Progenitor cell of endocrine pancreas (in vitro differentiated cells): ENCODE results near the gene RAI14. TPM values are rescaled to one million over a fixed set of nuclear protein-coding genes. Genes with fewer than 3 reads are reported as not detected.

Source experiments
- DNase-seq: peaks from one replicate; pipeline ENCODE4 v3.0.0; 2021; ENCODE audit warnings: low spot score; ENCODE audit not compliant: unreplicated experiment
- H3K27ac Mint-ChIP-seq: 2 replicates; pipeline ENCODE4 v1.8.0; 2021; ENCODE audit warnings: mild to moderate bottlenecking, moderate library complexity, mixed read lengths
- H3K27me3 Mint-ChIP-seq: 2 replicates; pipeline ENCODE4 v1.8.0; 2021; ENCODE audit warnings: mixed read lengths
- H3K36me3 Mint-ChIP-seq: 2 replicates; pipeline ENCODE4 v1.8.0; 2022; ENCODE audit warnings: mixed read lengths; ENCODE audit not compliant: insufficient read depth
- H3K4me1 Mint-ChIP-seq: 2 replicates; pipeline ENCODE4 v1.8.0; 2021; ENCODE audit warnings: low read depth, mixed read lengths
- H3K4me3 Mint-ChIP-seq: 2 replicates; pipeline ENCODE4 v1.8.0; 2021; ENCODE audit warnings: low read depth, mild to moderate bottlenecking, moderate library complexity, mixed read lengths
- H3K9me3 Mint-ChIP-seq: 2 replicates; pipeline ENCODE4 v1.8.0; 2021; ENCODE audit warnings: low read depth, mixed read lengths
- CTCF ChIP-seq: fragments of 200-600 bp; sonication (generic); IDR thresholded peaks from one replicate; pipeline ENCODE4 v1.5.0; 2021; ENCODE audit warnings: antibody characterized with exemption, mild to moderate bottlenecking; ENCODE audit not compliant: unreplicated experiment
- total RNA-seq: library from RNA; stranded (reverse); gene quantifications from 2 replicates; pipeline ENCODE4 v1.2.1, GENCODE V29; 2021

RAI14 gene
- total RNA-seq, 1 donor from 2014 or later = 121 TPM

GRCh38 chr5:34628373-34628772 is 27.8 kb upstream of the RAI14 start:
- Mint-ChIP-seq H3K27ac (no peak overlapping the region), H3K9me3 (peaks cover 2% of the 10 kb centered on the region), H3K4me1 (peaks cover 4% of the 10 kb centered on the region), H3K27me3 (no peaks in the 10 kb centered on the region), H3K36me3 (no peaks in the 10 kb centered on the region), H3K4me3 (no peak overlapping the region)
- TF ChIP-seq CTCF = no peak
- DNase-seq = no peak

GRCh38 chr5:34630596-34630995 is 25.5 kb upstream of the RAI14 start:
- peaks cover 4% of the 10 kb centered on the region for H3K4me1 Mint-ChIP-seq
- no peak for DNase-seq
- no peak for TF ChIP-seq CTCF
- H3K27ac Mint-ChIP-seq = no peak overlapping the region
- no peak overlapping the region for H3K4me3 Mint-ChIP-seq
- H3K27me3 Mint-ChIP-seq = no peaks in the 10 kb centered on the region
- H3K36me3 Mint-ChIP-seq = no peaks in the 10 kb centered on the region
- H3K9me3 Mint-ChIP-seq = peaks cover 2% of the 10 kb centered on the region

- no peak for DNase-seq
- TF ChIP-seq CTCF = no peak
- Mint-ChIP-seq H3K36me3 (no peaks in the 10 kb centered on the region), H3K4me3 (no peak overlapping the region), H3K27me3 (no peaks in the 10 kb centered on the region), H3K27ac (no peak overlapping the region), H3K4me1 (peaks cover 4% of the 10 kb centered on the region), H3K9me3 (peaks cover 2% of the 10 kb centered on the region)
Observed at GRCh38 chr5:34632807-34633422, 23.2 kb upstream of the RAI14 start.

GRCh38 chr5:34639852-34640626 is 16.1 kb upstream of the RAI14 start:
- DNase-seq = no peak
- H3K4me1 Mint-ChIP-seq = no peaks in the 10 kb centered on the region
- no peak overlapping the region for H3K27ac Mint-ChIP-seq
- no peak for TF ChIP-seq CTCF
- H3K36me3 Mint-ChIP-seq = no peaks in the 10 kb centered on the region
- H3K9me3 Mint-ChIP-seq = peaks cover 11% of the 10 kb centered on the region
- no peaks in the 10 kb centered on the region for H3K27me3 Mint-ChIP-seq
- no peak overlapping the region for H3K4me3 Mint-ChIP-seq

GRCh38 chr5:34648039-34648839 is 7.9 kb upstream of the RAI14 start:
- Mint-ChIP-seq H3K36me3 (no peaks in the 10 kb centered on the region), H3K27me3 (peaks cover 2% of the 10 kb centered on the region), H3K4me1 (peaks cover 6% of the 10 kb centered on the region), H3K27ac (no peak overlapping the region), H3K4me3 (no peak overlapping the region), H3K9me3 (peaks cover 22% of the 10 kb centered on the region)
- no peak for TF ChIP-seq CTCF
- no peak for DNase-seq
